BJ (cell line): ENCODE data around the gene RAB7A. TPM values are rescaled to one million over a fixed set of nuclear protein-coding genes. Genes with fewer than 3 reads are reported as not detected.

Experiments
- CTCF ChIA-PET: fragments of 350-600 bp; formaldehyde crosslinking; extraction: SDS; loops from one replicate; lab custom pipeline; 2021; ENCODE audit warnings: antibody characterized with exemption, inconsistent platforms; lab: Yijun Ruan, JAX
- POLR2A ChIA-PET: fragments of 300-600 bp; sonication (Branson Sonifier 250); formaldehyde crosslinking; extraction: SDS; loops from one replicate; lab custom pipeline; 2021; ENCODE audit warnings: antibody characterized with exemption; lab: Charles Lee
- DNase-seq: peaks from one replicate; pipeline ENCODE4 v3.0.0-alpha.2; 2011; ENCODE audit warnings: low read depth
- H3K27me3 ChIP-seq: 2 replicates; pipeline ENCODE4 v1.6.0; 2011; ENCODE audit warnings: low read length; ENCODE audit not compliant: control insufficient read depth, insufficient read depth
- H3K36me3 ChIP-seq: 2 replicates; pipeline ENCODE4 v1.5.1; 2011; ENCODE audit warnings: low read length; ENCODE audit not compliant: control insufficient read depth, insufficient read depth
- H3K4me3 ChIP-seq: 2 replicates; pipeline ENCODE4 v1.5.1; 2011; ENCODE audit warnings: low read depth, mild to moderate bottlenecking, control low read depth, low read length
- CTCF ChIP-seq: IDR thresholded peaks from 2 replicates; pipeline ENCODE4 v1.5.1; 2011; ENCODE audit warnings: low read depth, mild to moderate bottlenecking, control low read depth, inconsistent platforms, low read length, moderate library complexity; ENCODE audit not compliant: insufficient read depth
- polyA plus RNA-seq: library from polyadenylated mRNA; depleted of rRNA; stranded (reverse); fragments of >200 nt; gene quantifications from 2 replicates; pipeline ENCODE4 v1.2.3, GENCODE V29; 2011

RAB7A gene
- polyA plus RNA-seq, 1 experiment: 202 TPM

GRCh38 chr3:128835096-128835495, 109.1 kb downstream of the RAB7A start:
- TF ChIP-seq CTCF: no peak
- ChIA-PET POLR2A (no interaction called here), CTCF (no interaction called here)
- no peaks in the 10 kb centered on the region for H3K36me3 ChIP-seq
- no peaks in the 10 kb centered on the region; the same call in 1 of the 2 replicates for H3K27me3 ChIP-seq
- no peak for DNase-seq
- no peak overlapping the region for H3K4me3 ChIP-seq

- Histone ChIP-seq H3K4me3 (no peak overlapping the region), H3K27me3 (no peaks in the 10 kb centered on the region), H3K36me3 (no peaks in the 10 kb centered on the region)
- CTCF ChIA-PET: interaction anchor here (0.9 kb wide), 1 partner anchor 21 kb away, joined by 3 read pairs; no protein-coding TSS in a partner anchor
- POLR2A ChIA-PET: no interaction called here
- no peak for DNase-seq
- TF ChIP-seq CTCF: no peak
These were observed 116.2 kb downstream of the RAB7A start for GRCh38 chr3:128841926-128842920.

GRCh38 chr3:128844502-128844901, 118.5 kb downstream of the RAB7A start:
- no peak for DNase-seq
- no peaks in the 10 kb centered on the region for H3K27me3 ChIP-seq
- TF ChIP-seq CTCF: no peak
- ChIA-PET POLR2A (no interaction called here), CTCF (interaction anchor here (5.1 kb wide), 1 partner anchor 164 kb away, joined by 28 read pairs; no protein-coding TSS in a partner anchor)
- H3K4me3 ChIP-seq: no peak overlapping the region
- H3K36me3 ChIP-seq: no peaks in the 10 kb centered on the region

- no peak for DNase-seq
- peak; percentile 27; the same call in 1 of the 2 replicates for TF ChIP-seq CTCF
- Histone ChIP-seq H3K4me3 (peak overlapping the region; percentile 36), H3K27me3 (no peaks in the 10 kb centered on the region), H3K36me3 (no peaks in the 10 kb centered on the region)
- POLR2A ChIA-PET: no interaction called here
- CTCF ChIA-PET: interaction anchor here (0.6 to 5.1 kb wide), 13 partner anchors 11 to 227 kb away, joined by 3 to 28 read pairs (median 4); partner anchors contain the start of gene ACAD9
These were observed 119.3 kb downstream of the RAB7A start for GRCh38 chr3:128845119-128845777.
